HUES64 (cell line): ENCODE measurements around the gene PHTF2.

Experiments
- H3K27ac ChIP-seq: 2 replicates; pipeline ENCODE4 v1.7.0; 2013; ENCODE audit warnings: low read depth, low read length, inconsistent platforms
- H3K27me3 ChIP-seq: 2 replicates; pipeline ENCODE4 v1.6.1; 2013; ENCODE audit warnings: mild to moderate bottlenecking, low read length; ENCODE audit not compliant: insufficient read depth
- H3K36me3 ChIP-seq: 2 replicates; pipeline ENCODE4 v1.6.1; 2013; ENCODE audit warnings: mild to moderate bottlenecking, low read length; ENCODE audit not compliant: insufficient read depth
- H3K4me1 ChIP-seq: 2 replicates; pipeline ENCODE4 v1.6.1; 2013; ENCODE audit warnings: mild to moderate bottlenecking, low read length, moderate library complexity; ENCODE audit not compliant: insufficient read depth
- H3K4me3 ChIP-seq: 2 replicates; pipeline ENCODE4 v1.5.1; 2013; ENCODE audit warnings: mild to moderate bottlenecking, low read length, moderate library complexity
- H3K9ac ChIP-seq: 2 replicates; pipeline ENCODE4 v1.6.1; 2013; ENCODE audit warnings: mild to moderate bottlenecking, low read depth, low read length
- H3K9me3 ChIP-seq: 2 replicates; pipeline ENCODE4 v1.6.1; 2013; ENCODE audit warnings: low read depth, low read length; ENCODE audit not compliant: insufficient read depth
- WGBS: fragments of 150-250, 120-280 bp; methylation state at CpG from one replicate; pipeline ENCODE4 v1.1.7; 2013; ENCODE audit warnings: missing lambda C conversion rate; 5-methylcytosine and 5-hydroxymethylcytosine counted together

The PHTF2 gene

DNA sequence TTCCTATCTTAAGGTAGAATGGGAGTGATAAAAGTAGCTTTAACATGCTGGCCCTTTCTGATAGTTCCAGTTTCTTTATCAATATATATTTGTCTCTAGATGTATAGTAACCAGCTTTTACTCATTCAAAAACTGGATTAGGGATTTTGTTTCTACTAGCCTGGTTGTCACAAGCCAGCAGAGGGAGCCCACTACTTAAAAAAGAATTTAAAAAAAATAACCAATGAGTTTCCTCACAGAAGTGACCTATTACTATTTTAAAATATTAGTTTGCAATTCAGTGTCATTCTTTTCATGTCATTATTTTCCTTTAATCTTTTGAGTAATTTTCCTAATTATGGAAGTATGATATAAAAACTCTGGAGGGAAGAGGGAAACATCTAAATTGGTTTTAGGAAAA is 142.1 kb downstream of the PHTF2 start:
- Histone ChIP-seq H3K9me3 (no peaks in the 10 kb centered on the region), H3K27me3 (no peaks in the 10 kb centered on the region), H3K9ac (no peak overlapping the region), H3K4me1 (no peaks in the 10 kb centered on the region), H3K27ac (no peak overlapping the region), H3K4me3 (no peak overlapping the region), H3K36me3 (no peaks in the 10 kb centered on the region)

DNA sequence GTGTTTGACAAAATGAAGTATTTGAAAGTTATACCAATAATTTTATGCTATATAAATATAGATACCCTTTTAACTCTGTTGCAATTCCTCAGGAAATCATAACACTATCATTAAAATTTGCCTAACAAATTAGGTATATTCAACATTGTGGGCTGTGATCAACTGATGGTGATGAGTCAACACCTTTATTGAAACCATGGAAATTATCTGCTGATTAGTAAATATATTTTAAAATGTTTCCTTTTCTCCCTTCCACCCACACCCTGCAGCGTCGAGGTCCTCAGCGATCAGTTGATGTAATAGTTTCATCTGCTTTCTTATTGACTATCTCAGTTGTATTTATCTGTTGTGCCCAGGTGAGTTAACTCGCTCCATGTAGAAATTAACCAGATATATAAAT is 143.9 kb downstream of the PHTF2 start:
- no peak overlapping the region for H3K27ac ChIP-seq
- no peaks in the 10 kb centered on the region for H3K4me1 ChIP-seq
- H3K36me3 ChIP-seq = no peaks in the 10 kb centered on the region
- H3K27me3 ChIP-seq = no peaks in the 10 kb centered on the region
- H3K4me3 ChIP-seq = no peak overlapping the region
- WGBS = no CpG with 5 or more reads among the region's 4 CpGs
- H3K9me3 ChIP-seq = no peaks in the 10 kb centered on the region
- H3K9ac ChIP-seq = no peak overlapping the region

DNA sequence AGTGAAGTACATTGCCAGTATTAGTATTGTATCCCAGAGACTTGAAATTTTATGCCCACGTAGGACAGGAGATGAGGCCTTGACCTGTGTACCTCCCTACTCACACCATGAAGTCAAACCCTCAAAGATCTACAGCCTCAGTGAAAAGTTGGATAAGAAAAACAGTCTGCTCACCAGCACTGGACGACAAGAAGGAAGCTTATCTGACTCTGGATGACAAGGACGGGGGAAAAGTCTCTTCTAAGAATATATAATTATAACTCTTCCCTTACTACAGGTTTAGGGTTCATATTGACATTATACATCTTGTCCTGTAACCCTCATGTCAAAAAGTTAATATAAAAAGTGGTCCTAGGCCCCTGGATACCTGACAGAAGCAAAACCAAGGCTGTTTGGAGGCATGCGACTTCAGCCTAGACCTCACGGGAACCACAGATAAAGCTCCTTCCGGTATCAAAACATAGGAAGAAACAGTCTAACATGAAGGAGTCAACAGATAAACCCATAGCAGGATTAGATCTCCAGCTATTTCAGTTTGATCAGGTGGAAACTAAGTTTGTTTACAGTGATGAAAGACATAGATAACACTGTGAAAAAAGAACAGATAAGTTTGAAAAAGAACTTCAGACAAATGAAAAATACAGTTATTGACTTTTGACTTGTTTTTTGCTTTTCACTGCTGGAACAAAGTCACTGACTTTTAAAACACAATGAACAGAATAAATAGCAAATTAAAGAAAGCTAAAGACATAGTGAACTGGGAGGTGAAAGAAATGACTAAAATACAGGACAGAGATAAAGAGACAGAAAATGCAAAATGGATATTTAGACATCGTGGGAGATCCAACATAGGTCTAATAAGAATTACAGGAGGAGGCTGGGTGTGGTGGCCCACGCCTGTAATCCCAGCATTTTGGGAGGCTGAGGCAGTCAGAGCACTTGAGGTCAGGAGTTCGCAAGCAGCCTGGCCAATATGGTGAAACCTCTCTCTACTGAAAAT is 145.9 kb downstream of the PHTF2 start:
- no peaks in the 10 kb centered on the region for H3K27me3 ChIP-seq
- no peak overlapping the region for H3K27ac ChIP-seq
- H3K4me3 ChIP-seq = no peak overlapping the region
- no peaks in the 10 kb centered on the region for H3K9me3 ChIP-seq
- 93% methylated on average over 8 of the region's 9 CpGs for WGBS
- no peaks in the 10 kb centered on the region for H3K36me3 ChIP-seq
- no peaks in the 10 kb centered on the region for H3K4me1 ChIP-seq
- no peak overlapping the region for H3K9ac ChIP-seq

DNA sequence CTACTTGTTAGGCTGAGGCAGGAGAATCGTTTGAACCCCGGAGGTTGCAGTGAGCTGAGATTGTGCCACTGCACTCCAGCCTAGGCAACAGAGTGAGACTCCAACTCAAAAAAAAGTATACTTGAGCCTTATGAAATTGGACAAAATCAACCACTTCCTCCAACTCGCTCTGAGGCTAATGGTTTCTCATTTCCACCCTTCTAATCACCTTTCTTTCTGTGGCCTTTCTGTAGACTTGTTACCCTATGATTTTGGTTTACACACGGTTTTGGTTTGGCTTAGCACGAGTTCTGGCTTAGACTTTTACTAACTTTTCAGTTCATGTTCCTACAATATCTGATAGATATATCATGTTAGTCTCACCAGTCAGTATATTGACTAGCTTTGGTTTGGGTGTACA is 152.0 kb downstream of the PHTF2 start:
- no peaks in the 10 kb centered on the region for H3K9me3 ChIP-seq
- 94% methylated on average over 5 of the region's 5 CpGs for WGBS
- no peak overlapping the region for H3K27ac ChIP-seq
- H3K27me3 ChIP-seq = no peaks in the 10 kb centered on the region
- no peak overlapping the region for H3K9ac ChIP-seq
- no peaks in the 10 kb centered on the region for H3K36me3 ChIP-seq
- no peak overlapping the region for H3K4me3 ChIP-seq
- H3K4me1 ChIP-seq = no peaks in the 10 kb centered on the region

DNA sequence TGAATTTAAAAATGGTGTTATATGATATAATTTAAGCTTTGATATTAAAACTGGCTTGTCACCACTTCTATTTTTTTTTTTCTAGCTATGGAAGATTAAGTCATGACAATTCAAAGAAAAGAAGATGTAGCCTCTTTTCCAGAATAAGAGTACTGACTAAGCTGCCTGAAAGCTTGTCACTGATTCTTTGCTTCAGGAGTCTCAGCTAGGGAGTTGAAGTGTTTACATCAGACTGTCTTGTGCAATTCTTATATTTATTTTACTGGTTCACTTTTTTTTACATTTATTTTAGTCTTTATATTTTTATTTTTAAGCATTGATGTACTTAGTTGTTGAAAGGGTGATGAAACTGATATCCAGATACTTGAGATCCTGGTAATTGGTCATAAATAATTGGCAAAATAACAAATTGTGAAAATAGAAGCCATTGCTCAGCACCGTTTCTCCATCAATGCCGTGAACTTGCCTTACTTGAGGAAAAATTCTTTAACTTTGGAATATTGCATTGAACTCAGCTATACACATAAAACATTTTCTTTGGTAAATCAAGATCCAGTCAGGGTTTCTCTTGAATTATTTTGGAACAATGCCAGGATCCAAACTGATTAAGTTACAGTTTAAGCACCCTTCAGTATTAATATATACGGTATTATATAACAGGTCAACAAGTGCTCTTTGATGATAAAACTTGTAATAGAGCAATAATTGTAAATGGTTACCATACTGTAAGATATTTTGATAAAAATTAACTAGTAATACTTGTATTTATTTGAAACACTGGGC is 156.4 kb downstream of the PHTF2 start:
- H3K4me3 ChIP-seq = no peak overlapping the region
- H3K27ac ChIP-seq = no peak overlapping the region
- H3K4me1 ChIP-seq = no peaks in the 10 kb centered on the region
- H3K27me3 ChIP-seq = no peaks in the 10 kb centered on the region
- no peaks in the 10 kb centered on the region for H3K36me3 ChIP-seq
- 84% methylated on average over 2 of the region's 3 CpGs for WGBS
- no peak overlapping the region for H3K9ac ChIP-seq
- H3K9me3 ChIP-seq = no peaks in the 10 kb centered on the region

DNA sequence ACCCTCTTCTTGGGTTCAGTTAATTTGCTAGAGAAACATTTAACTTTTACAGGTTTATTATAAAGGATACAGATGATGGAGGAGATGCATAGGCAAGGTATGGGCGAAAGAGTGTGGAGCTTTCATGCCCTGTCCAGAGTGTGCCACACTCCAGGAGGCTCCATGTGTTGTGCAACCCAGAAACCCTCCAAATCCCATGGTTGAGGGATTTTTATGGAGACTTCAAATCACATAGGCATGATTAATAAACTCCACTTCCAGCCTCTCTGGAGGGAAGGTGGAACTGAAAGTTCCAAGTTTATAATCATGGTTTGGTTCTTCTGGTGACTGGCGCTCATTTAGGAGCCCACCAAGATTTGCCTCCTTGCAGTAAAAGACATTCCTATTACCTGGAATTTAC is 159.9 kb downstream of the PHTF2 start:
- WGBS = 100% methylated on average over 2 of the region's 2 CpGs
- H3K9ac ChIP-seq = no peak overlapping the region
- no peaks in the 10 kb centered on the region for H3K36me3 ChIP-seq
- no peaks in the 10 kb centered on the region for H3K4me1 ChIP-seq
- no peaks in the 10 kb centered on the region for H3K9me3 ChIP-seq
- H3K27me3 ChIP-seq = no peaks in the 10 kb centered on the region
- no peak overlapping the region for H3K27ac ChIP-seq
- no peak overlapping the region for H3K4me3 ChIP-seq

DNA sequence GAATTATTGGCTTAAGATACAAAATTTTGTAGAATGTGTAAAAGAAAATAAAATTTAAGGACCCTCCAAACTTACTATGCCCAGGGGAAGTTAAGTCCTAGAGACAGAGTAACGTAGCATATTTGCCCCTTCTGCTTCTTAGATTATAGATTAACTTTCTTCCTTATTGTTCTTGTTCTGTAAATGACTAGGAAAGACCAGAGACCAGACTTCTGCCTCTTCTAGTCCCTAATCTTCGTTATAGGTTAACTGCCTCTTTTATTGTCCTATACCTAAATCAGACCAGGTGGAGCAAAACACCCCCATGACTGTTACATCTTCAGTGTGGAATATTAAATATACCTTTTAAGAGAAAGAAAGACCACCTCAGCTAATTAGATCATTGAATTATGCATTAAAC is 160.5 kb downstream of the PHTF2 start:
- Histone ChIP-seq H3K9me3 (no peaks in the 10 kb centered on the region), H3K27me3 (no peaks in the 10 kb centered on the region), H3K36me3 (no peaks in the 10 kb centered on the region), H3K4me3 (no peak overlapping the region), H3K27ac (no peak overlapping the region), H3K9ac (no peak overlapping the region), H3K4me1 (no peaks in the 10 kb centered on the region)
- WGBS = 100% methylated on average over 2 of the region's 2 CpGs

DNA sequence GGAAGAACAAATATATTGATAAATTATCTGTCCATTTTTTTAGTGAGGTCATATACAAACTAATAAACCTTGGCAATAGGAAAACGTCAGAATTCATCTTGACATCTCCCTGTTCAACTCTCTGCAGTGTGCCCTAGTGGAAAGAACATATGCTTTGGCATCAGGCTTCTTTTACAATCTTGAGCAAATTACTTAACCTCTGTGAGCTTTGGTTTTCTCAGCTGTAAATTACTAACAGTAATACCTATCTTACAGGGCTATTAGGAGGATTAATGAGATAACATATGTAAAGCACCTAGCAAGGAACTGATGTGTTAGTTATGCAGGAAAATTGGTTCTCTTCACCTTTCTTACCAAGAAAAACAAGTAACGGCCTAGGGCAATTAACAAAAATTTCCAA is 161.8 kb downstream of the PHTF2 start:
- Histone ChIP-seq H3K9ac (no peak overlapping the region), H3K36me3 (no peaks in the 10 kb centered on the region), H3K27me3 (no peaks in the 10 kb centered on the region), H3K4me1 (no peaks in the 10 kb centered on the region), H3K27ac (no peak overlapping the region), H3K9me3 (no peaks in the 10 kb centered on the region), H3K4me3 (no peak overlapping the region)
- WGBS = 87% methylated on average over 2 of the region's 2 CpGs

DNA sequence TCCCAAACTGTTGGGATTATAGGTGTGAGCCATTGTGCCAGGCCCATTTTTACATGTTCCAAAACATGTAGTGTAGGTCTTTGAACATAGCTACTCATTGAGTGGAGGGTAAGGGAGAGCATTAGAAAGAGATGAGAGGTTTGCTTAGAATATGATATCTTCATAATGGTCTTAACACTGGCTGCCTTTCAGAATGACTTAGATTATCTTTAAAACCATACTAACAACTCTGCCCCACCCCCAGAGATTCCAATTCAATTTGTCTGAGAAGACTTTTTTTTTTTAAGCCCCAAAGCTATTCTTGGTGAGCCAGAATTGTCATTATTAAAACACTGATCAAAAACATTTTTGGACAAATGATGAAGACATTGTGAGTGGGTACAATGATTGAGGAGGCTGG is 168.9 kb downstream of the PHTF2 start:
- Histone ChIP-seq H3K27me3 (no peaks in the 10 kb centered on the region), H3K9ac (no peak overlapping the region), H3K4me1 (no peaks in the 10 kb centered on the region), H3K4me3 (no peak overlapping the region), H3K9me3 (no peaks in the 10 kb centered on the region), H3K36me3 (no peaks in the 10 kb centered on the region), H3K27ac (no peak overlapping the region)

DNA sequence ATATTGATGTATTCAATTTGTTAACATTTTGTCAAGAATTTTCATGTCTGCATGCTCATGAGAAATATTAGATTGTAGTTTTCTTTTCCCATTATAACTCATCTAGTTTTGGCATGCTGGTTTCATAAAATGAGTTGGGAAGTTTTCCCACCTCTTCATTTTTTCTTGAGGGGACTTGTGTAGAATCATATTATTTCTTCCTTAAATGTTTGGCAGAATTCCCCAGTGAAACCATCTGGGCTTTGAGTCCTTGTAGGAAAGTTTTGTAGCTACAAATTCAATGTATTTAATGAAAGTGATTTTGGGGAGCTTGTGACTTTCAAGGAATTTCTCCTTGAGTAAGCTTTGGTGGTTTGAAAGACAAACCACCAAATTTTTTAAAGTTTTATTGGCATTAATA is 173.2 kb downstream of the PHTF2 start:
- H3K27ac ChIP-seq = no peak overlapping the region
- H3K27me3 ChIP-seq = no peaks in the 10 kb centered on the region
- H3K9me3 ChIP-seq = no peaks in the 10 kb centered on the region
- H3K36me3 ChIP-seq = no peaks in the 10 kb centered on the region
- H3K4me3 ChIP-seq = no peak overlapping the region
- H3K4me1 ChIP-seq = no peaks in the 10 kb centered on the region
- H3K9ac ChIP-seq = no peak overlapping the region

DNA sequence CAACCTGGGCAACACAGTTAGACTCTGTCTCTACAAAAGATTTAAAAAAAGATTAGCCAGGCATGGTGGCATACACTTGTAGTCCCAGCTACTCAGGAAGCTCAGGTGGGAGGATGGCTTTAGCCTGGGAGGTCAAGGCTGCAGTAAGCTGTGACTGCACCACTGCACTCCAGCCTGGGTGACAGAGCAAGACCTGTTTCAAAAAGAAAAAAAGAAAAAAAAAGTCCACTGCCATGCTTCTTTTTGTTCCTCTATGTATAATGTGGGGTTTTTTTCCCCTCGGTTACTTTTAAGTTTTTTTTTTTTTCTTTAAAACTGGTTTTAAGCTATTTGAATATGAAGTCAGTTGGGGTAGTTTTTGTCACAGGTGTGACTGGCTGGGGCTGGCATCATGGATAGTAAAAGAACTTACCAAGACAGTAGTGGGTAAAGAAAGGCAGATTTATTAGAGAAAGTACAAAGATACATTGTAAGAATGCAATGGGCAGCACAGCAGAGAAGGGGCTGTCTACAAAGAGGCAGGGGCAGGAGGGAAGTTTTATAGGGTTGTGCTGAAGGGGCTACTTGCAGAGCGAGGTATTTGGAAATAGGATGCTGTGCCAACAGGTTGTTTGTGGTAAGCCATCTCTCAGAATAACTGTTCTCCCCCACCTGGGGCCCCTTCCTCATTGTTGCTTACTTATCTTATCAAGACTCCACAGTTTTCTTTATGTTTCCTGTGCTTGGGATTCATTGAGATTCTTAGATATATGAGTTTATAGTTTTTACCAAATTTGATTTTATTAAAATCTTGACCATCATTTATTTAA is 177.3 kb downstream of the PHTF2 start:
- Histone ChIP-seq H3K4me1 (no peaks in the 10 kb centered on the region), H3K27ac (no peak overlapping the region), H3K36me3 (no peaks in the 10 kb centered on the region), H3K9ac (no peak overlapping the region), H3K4me3 (no peak overlapping the region), H3K27me3 (no peaks in the 10 kb centered on the region), H3K9me3 (no peaks in the 10 kb centered on the region)
- 94% methylated on average over 2 of the region's 2 CpGs for WGBS
